GM23338 (cell line): ENCODE results near the gene GNPTAB.

ENCODE experiments used
- CREB1 ChIP-seq: fragments of 250-450 bp; sonication (Bioruptor Pico); IDR thresholded peaks from 2 replicates; pipeline ENCODE4 v1.5.0; 2020; ENCODE audit warnings: low read depth, mild to moderate bottlenecking, moderate library complexity
- CTCF ChIP-seq, 2 experiments: fragments of 200-600 bp in 1 of 2; sonication (generic) in 1 of 2; conservative IDR thresholded peaks; 2 replicates each; pipeline versions ENCODE4 v1.5.1 to v1.6.1; 2016 to 2017; ENCODE audit warnings: antibody characterized with exemption in 2 of 2, low read depth in 2 of 2, mild to moderate bottlenecking in 2 of 2, moderate library complexity in 1 of 2
- EZH2 ChIP-seq: fragments of 200-600 bp; sonication (generic); IDR thresholded peaks from one replicate; pipeline ENCODE4 v1.8.0; 2017; ENCODE audit warnings: antibody characterized with exemption, mild to moderate bottlenecking, low read depth; ENCODE audit not compliant: unreplicated experiment
- EZH2phosphoT487 ChIP-seq: fragments of 200-600 bp; sonication (generic); IDR thresholded peaks from one replicate; pipeline ENCODE4 v1.8.1; 2018; ENCODE audit warnings: antibody characterized with exemption; ENCODE audit not compliant: unreplicated experiment
- JUNB ChIP-seq: IDR thresholded peaks from one replicate; pipeline ENCODE4 v1.6.1; 2016; ENCODE audit warnings: antibody characterized with exemption; ENCODE audit not compliant: unreplicated experiment
- NANOG ChIP-seq: IDR thresholded peaks from 2 replicates; pipeline ENCODE4 v1.6.1; 2016; ENCODE audit warnings: antibody characterized with exemption, borderline replicate concordance
- POLR2AphosphoS5 ChIP-seq: IDR thresholded peaks from 2 replicates; pipeline ENCODE4 v1.6.1; 2016; ENCODE audit warnings: antibody characterized with exemption, low read depth
- STAT1 ChIP-seq: IDR thresholded peaks from one replicate; pipeline ENCODE4 v1.6.1; 2016; ENCODE audit warnings: antibody characterized with exemption; ENCODE audit not compliant: unreplicated experiment
- ZNF114 ChIP-seq: fragments of 250-450 bp; sonication (Bioruptor Pico); IDR thresholded peaks from 2 replicates; pipeline ENCODE4 v1.5.0; 2020; ENCODE audit warnings: mild to moderate bottlenecking, moderate library complexity
- ZNF331 ChIP-seq: fragments of 250-450 bp; sonication (Bioruptor Pico); IDR thresholded peaks from 2 replicates; pipeline ENCODE4 v1.5.0; 2020; ENCODE audit warnings: low read depth, mild to moderate bottlenecking, moderate library complexity
- TF ChIP-seq, protein P1 (sequence below): IDR thresholded peaks from one replicate; pipeline ENCODE4 v1.6.1; 2018; ENCODE audit warnings: antibody characterized with exemption; ENCODE audit not compliant: unreplicated experiment

DNA sequence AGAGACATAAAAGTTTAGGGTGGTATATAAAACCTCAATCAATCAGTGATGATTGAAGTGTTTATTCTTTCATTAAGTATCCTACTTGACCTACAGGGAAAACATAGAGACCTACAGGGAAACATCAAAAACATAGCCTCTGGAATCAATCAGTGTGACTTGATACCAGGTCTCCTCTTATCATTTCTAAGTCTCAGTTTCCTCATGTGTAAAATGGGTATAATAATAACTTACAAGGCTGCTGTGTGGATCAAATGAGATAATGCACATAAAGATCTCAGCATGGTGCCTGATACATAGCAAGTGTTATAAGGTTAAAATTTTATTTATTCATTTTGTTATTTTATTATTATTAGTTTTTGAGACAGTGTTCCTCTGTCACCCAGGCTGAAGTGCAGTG is 22.2 kb upstream of the GNPTAB start:
- TF ChIP-seq EZH2, result no peak
- TF ChIP-seq CTCF (conservative IDR thresholded peaks at IDR 0.05; ENCODE audit: low read depth in 2 of 2), result no peak
- TF ChIP-seq POLR2AphosphoS5, result no peak
- TF ChIP-seq CREB1 (CRISPR knock-in tag), result no peak
- no peak for TF ChIP-seq ZNF114
- TF ChIP-seq, protein P1, sequence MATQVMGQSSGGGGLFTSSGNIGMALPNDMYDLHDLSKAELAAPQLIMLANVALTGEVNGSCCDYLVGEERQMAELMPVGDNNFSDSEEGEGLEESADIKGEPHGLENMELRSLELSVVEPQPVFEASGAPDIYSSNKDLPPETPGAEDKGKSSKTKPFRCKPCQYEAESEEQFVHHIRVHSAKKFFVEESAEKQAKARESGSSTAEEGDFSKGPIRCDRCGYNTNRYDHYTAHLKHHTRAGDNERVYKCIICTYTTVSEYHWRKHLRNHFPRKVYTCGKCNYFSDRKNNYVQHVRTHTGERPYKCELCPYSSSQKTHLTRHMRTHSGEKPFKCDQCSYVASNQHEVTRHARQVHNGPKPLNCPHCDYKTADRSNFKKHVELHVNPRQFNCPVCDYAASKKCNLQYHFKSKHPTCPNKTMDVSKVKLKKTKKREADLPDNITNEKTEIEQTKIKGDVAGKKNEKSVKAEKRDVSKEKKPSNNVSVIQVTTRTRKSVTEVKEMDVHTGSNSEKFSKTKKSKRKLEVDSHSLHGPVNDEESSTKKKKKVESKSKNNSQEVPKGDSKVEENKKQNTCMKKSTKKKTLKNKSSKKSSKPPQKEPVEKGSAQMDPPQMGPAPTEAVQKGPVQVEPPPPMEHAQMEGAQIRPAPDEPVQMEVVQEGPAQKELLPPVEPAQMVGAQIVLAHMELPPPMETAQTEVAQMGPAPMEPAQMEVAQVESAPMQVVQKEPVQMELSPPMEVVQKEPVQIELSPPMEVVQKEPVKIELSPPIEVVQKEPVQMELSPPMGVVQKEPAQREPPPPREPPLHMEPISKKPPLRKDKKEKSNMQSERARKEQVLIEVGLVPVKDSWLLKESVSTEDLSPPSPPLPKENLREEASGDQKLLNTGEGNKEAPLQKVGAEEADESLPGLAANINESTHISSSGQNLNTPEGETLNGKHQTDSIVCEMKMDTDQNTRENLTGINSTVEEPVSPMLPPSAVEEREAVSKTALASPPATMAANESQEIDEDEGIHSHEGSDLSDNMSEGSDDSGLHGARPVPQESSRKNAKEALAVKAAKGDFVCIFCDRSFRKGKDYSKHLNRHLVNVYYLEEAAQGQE, result no peak
- no peak for TF ChIP-seq EZH2phosphoT487
- TF ChIP-seq JUNB, result no peak
- TF ChIP-seq NANOG, result no peak
- no peak for TF ChIP-seq STAT1
- TF ChIP-seq ZNF331 (CRISPR knock-in tag), result no peak
